Gastrocnemius medialis (tissue), 4 donors: ENCODE results near the gene C4B. TPM values are rescaled to one million over a fixed set of nuclear protein-coding genes. Genes with fewer than 3 reads are reported as not detected.
"Not testable (repeated sequence)": the region's sequence is repeated elsewhere in the genome, so short reads cannot be mapped to it uniquely, and the experiment has no call there.

Experiments
- ATAC-seq, 2 donors: fragments of 150-250 bp; one replicate each; pipeline ENCODE4 v1.9.1; 2016
- DNase-seq, 2 donors: peaks; one replicate each; pipeline ENCODE4 v3.0.0-alpha.2; 2019
- H3K27ac ChIP-seq, 4 donors: fragments of 200-600 bp; sonication (generic); 1 replicate in 1 of 4; 2 replicates in 3 of 4; pipeline ENCODE4 v1.5.1; 2016 to 2018; ENCODE audit warnings: mild to moderate bottlenecking in 2 of 4, moderate library complexity in 1 of 4
- H3K27me3 ChIP-seq, 3 donors: fragments of 200-600 bp; sonication (generic) in 2 of 3; 1 replicate in 1 of 3; 2 replicates in 2 of 3; pipeline versions ENCODE4 v1.5.1 to v1.6.0; 2016 to 2019; ENCODE audit warnings: mild to moderate bottlenecking in 1 of 3, moderate library complexity in 1 of 3
- H3K36me3 ChIP-seq, 2 donors: fragments of 200-600 bp; sonication (generic) in 1 of 2; one replicate each; pipeline ENCODE4 v1.5.1; 2017 to 2018
- H3K4me1 ChIP-seq, 2 donors: fragments of 200-600 bp; sonication (generic) in 1 of 2; one replicate each; pipeline ENCODE4 v1.5.1; 2016 to 2017; ENCODE audit warnings: mild to moderate bottlenecking in 2 of 2
- H3K4me3 ChIP-seq, 4 donors: fragments of 200-600 bp; sonication (generic) in 3 of 4; 1 replicate in 1 of 4; 2 replicates in 3 of 4; pipeline ENCODE4 v1.5.1; 2016 to 2019; ENCODE audit warnings: mild to moderate bottlenecking in 2 of 4
- H3K9me3 ChIP-seq, 3 donors: fragments of 200-600 bp; sonication (generic) in 2 of 3; 1 replicate in 1 of 3; 2 replicates in 2 of 3; pipeline ENCODE4 v1.5.1; 2016 to 2019
- CTCF ChIP-seq, 5 experiments: fragments of 450-650 bp in 3 of 5; fragments of 200-600 bp in 2 of 5; sonication (generic) in 2 of 5; IDR thresholded peaks in 4 of 5; conservative IDR thresholded peaks in 1 of 5; 1 replicate in 4 of 5; 2 replicates in 1 of 5; pipeline ENCODE4 v1.5.1; 2016 to 2019; ENCODE audit warnings: antibody characterized with exemption in 5 of 5, mild to moderate bottlenecking in 3 of 5, moderate library complexity in 3 of 5
- POLR2A ChIP-seq, 2 donors: fragments of 450-650 bp; IDR thresholded peaks; one replicate each; pipeline ENCODE4 v1.6.1; 2017; ENCODE audit warnings: antibody characterized with exemption in 2 of 2, mild to moderate bottlenecking in 2 of 2, moderate library complexity in 2 of 2
- in situ Hi-C, 4 donors: fragments of 200-750 bp; cut with MboI; loops; one replicate each; pipeline versions ENCODE4 v1.15.0 to v1.8.0; 2017; ENCODE audit warnings: low sequenced_read_pairs in 4 of 4
- intact Hi-C: fragments of 100-400 bp; cut with DNase I; formaldehyde crosslinking; loops from one replicate; pipeline ENCODE4 v1.15.1; 2023; ENCODE audit warnings: low total_unique reads
- total RNA-seq, 4 donors: library from RNA; depleted of rRNA; stranded (reverse); fragments of >200 nt; gene quantifications; one replicate each; pipeline versions ENCODE4 v1.1.0 to v1.2.3, GENCODE V29; 2016

Gene C4B
- total RNA-seq, result 1 to 10 TPM; 2.6 to 8.6 (median 6.9) TPM

GRCh38 chr6:32014547-32014946 lies at the start of gene C4B:
Gene C4B (plus strand): TSS chr6:32014795. CDS start chr6:32014846, 51 bp downstream.
- DNase-seq, ATAC-seq, H3K27ac ChIP-seq, H3K27me3 ChIP-seq, H3K4me3 ChIP-seq, in situ Hi-C loops, intact Hi-C loops, H3K36me3 ChIP-seq, H3K4me1 ChIP-seq, H3K9me3 ChIP-seq: not testable (repeated sequence)

- H3K4me1 ChIP-seq, result peaks cover 3 to 5% of the 10 kb centered on the region in 2 donors
- no peaks in the 10 kb centered on the region for H3K27me3 ChIP-seq
- no peaks in the 10 kb centered on the region for H3K9me3 ChIP-seq
- peaks cover 0 to 77% of the 10 kb centered on the region in 2 donors for H3K36me3 ChIP-seq
- no peak for DNase-seq
- intact Hi-C loops, result no loop called here
- in situ Hi-C loops, result loop anchor here (25.0 kb wide), 6 partner anchors 97 to 997 kb away; partner anchors contain the start of genes AGER (in 1 of the 4), AGPAT1 (in 1 of the 4), APOM (in 1 of the 4) and ATF6B (in 1 of the 4)
- ATAC-seq, result no peak
- TF ChIP-seq POLR2A (IDR thresholded peaks at IDR 0.05) (no peak), CTCF (IDR thresholded peaks at IDR 0.05 in 4 of 5, conservative IDR thresholded peaks at IDR 0.05 in 1 of 5) (no peak)
- H3K4me3 ChIP-seq, result no peak overlapping the region
- no peak overlapping the region for H3K27ac ChIP-seq
These were observed 48.9 kb upstream of the C4B start for GRCh38 chr6:31965700-31966099.

- no peaks in the 10 kb centered on the region for H3K27me3 ChIP-seq
- ATAC-seq (no peak), DNase-seq (no peak)
- TF ChIP-seq POLR2A (IDR thresholded peaks at IDR 0.05) (no peak), CTCF (IDR thresholded peaks at IDR 0.05 in 4 of 5, conservative IDR thresholded peaks at IDR 0.05 in 1 of 5) (no peak)
- H3K27ac ChIP-seq, result no peak overlapping the region
- in situ Hi-C loops (loop anchor here (25.0 kb wide), 6 partner anchors 96 to 996 kb away; partner anchors contain the start of genes AGER (in 1 of the 4), AGPAT1 (in 1 of the 4), APOM (in 1 of the 4) and ATF6B (in 1 of the 4)), intact Hi-C loops (no loop called here)
- no peaks in the 10 kb centered on the region for H3K9me3 ChIP-seq
- H3K4me3 ChIP-seq, result no peak overlapping the region
- H3K36me3 ChIP-seq, result peaks cover 0 to 69% of the 10 kb centered on the region in 2 donors
- H3K4me1 ChIP-seq, result peaks cover 11 to 13% of the 10 kb centered on the region in 2 donors
These were observed 48.1 kb upstream of the C4B start for GRCh38 chr6:31966506-31966905.

GRCh38 chr6:31966997-31967925 lies 47.3 kb upstream of the C4B start:
- no peaks in the 10 kb centered on the region for H3K9me3 ChIP-seq
- ATAC-seq (no peak), DNase-seq (no peak)
- in situ Hi-C loops, result loop anchor here (25.0 kb wide), 6 partner anchors 95 to 995 kb away; partner anchors contain the start of genes AGER (in 1 of the 4), AGPAT1 (in 1 of the 4), APOM (in 1 of the 4) and ATF6B (in 1 of the 4)
- intact Hi-C loops, result no loop called here
- no peaks in the 10 kb centered on the region for H3K27me3 ChIP-seq
- no peak overlapping the region for H3K4me3 ChIP-seq
- H3K27ac ChIP-seq, result no peak overlapping the region
- peaks cover 14 to 15% of the 10 kb centered on the region in 2 donors for H3K4me1 ChIP-seq
- no peak for TF ChIP-seq CTCF (IDR thresholded peaks at IDR 0.05 in 4 of 5, conservative IDR thresholded peaks at IDR 0.05 in 1 of 5)
- TF ChIP-seq POLR2A (IDR thresholded peaks at IDR 0.05), result no peak
- H3K36me3 ChIP-seq, result peaks cover 0 to 61% of the 10 kb centered on the region in 2 donors

GRCh38 chr6:31967926-31968320 lies 46.7 kb upstream of the C4B start:
- Histone ChIP-seq H3K27ac (no peak overlapping the region), H3K27me3 (no peaks in the 10 kb centered on the region), H3K9me3 (no peaks in the 10 kb centered on the region), H3K4me1 (peaks cover 17 to 19% of the 10 kb centered on the region in 2 donors), H3K36me3 (peaks cover 0 to 55% of the 10 kb centered on the region in 2 donors), H3K4me3 (no peak overlapping the region)
- TF ChIP-seq CTCF (IDR thresholded peaks at IDR 0.05 in 4 of 5, conservative IDR thresholded peaks at IDR 0.05 in 1 of 5) (no peak), POLR2A (IDR thresholded peaks at IDR 0.05) (no peak)
- DNase-seq (no peak), ATAC-seq (no peak)
- intact Hi-C loops, result no loop called here
- in situ Hi-C loops, result loop anchor here (25.0 kb wide), 6 partner anchors 94 to 994 kb away; partner anchors contain the start of genes AGER (in 1 of the 4), AGPAT1 (in 1 of the 4), APOM (in 1 of the 4) and ATF6B (in 1 of the 4)
